Middle frontal gyrus (tissue), 1 donor: ENCODE results near the gene PPT2.

ENCODE experiments used
- DNase-seq: peaks from one replicate; pipeline ENCODE4 v3.0.0-alpha.2; 2015; ENCODE audit warnings: low spot score; ENCODE audit errors: extremely low spot score

The PPT2 gene, protein sequence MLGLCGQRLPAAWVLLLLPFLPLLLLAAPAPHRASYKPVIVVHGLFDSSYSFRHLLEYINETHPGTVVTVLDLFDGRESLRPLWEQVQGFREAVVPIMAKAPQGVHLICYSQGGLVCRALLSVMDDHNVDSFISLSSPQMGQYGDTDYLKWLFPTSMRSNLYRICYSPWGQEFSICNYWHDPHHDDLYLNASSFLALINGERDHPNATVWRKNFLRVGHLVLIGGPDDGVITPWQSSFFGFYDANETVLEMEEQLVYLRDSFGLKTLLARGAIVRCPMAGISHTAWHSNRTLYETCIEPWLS

DNA sequence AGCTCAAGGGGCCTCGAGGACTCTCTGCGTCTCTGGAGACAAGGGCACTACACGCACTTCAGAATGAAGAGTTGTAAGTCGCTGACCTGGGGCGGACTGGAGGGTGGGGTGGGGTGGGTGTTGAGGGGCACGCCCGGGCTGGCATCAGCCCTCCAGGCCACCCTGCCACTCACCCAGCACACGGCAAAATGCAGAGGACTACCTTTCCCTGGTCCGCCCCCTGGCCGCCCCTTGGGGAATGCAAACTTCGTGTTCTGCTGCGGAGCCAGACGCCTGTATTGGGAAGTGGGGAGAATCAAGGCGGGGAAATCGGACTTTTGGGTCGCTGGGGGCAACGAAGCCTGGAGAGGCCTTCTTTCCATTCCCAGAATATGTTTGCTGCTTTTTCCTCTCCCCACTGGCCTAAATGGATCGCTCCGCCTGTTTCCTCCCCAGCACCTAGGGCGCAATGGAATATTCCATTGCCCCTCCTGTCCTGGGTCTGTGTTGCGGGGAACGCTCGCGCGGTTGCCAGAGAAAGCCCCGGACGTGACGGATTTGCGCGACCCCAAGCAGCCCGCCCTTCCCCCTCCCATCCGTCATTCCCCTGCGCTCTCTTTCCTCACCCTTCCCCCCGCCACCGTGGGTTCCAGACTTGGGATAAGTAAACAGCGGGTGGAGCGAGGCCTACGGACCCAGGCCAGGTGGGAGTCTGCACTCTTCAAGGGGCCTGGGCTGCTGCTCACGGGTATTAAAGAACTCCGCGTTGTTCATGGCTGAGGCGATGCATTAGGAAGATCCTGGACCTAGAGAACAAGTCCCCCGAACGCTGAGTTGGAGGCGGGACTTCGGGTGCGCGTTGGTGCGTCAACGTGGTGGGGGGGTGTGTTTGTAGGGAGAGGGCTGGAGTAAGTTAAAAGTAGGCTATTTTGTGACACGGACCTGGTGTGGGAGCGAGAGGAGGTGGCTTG is at the start of gene PPT2:
Gene PPT2, plus strand, starts transcription at position 578 of the 950 bp plus-strand sequence. CDS start 454 bp downstream, outside the sequence.
- peak; percentile 80 for DNase-seq

DNA sequence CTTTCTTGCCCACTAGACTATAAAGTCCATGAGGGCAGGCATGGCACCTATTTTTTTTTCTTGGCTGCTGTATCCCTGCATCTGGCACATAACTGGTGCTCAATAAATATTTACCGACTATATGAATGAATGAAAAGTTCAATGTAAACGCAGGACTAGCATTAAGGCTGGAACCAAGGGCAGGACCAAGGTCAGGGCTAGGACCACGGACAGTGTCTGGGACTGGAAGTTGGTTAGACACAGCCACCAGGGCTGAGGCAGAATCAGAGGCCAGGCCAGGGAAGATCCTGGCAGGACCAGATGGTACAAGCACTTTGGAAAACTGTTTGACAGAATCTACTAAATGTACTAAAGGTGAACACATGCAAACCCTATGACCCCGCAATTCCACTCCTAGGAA is 48.5 kb upstream of the PPT2 start:
- no peak for DNase-seq

DNA sequence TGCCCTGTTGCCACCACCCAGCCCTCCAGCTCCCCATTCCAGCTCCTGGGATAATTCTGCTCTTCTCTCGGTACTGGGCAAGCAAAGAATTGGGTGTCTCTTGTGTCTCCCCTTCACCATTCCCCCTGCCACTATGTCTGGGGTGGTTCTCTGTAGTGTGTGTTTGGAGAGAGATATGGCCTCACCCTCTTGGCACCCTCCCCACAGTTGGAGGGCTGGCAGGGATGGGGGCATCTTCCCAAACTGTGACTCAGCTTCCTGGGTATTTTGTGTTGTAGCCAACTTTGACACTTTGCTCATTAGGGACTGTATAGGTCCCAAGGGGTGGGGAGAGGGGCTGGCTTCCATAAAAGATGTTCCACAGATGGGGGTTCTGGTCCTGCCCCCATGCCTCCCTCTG is 46.5 kb upstream of the PPT2 start:
- no peak for DNase-seq

DNA sequence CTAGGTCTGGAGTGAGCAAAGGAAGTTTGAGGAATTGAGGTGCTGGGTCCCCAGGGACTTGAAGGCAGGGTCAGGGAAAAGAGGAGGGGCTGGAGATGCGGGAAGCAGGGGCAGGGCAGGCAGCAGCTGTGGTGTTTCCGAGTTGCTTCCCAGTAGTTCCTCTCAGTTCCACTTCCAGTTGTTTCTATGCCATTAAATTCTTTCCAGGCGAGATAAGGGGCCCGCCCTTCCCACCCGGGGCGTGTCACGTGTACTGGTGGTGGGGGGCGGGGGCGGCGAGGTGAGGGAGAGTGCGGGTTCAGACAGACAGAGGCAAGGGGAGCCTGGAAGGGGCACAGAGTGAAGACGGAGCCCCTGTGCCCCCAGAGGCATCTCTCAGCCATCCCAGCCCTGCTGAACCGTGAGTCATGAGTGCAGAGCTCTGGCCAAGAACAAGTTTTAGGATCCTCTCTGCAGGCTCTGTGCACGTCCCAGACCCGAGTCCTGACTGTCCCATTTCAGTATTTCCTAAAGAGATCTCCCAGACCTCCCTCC is 45.8 kb upstream of the PPT2 start:
- no peak for DNase-seq

DNA sequence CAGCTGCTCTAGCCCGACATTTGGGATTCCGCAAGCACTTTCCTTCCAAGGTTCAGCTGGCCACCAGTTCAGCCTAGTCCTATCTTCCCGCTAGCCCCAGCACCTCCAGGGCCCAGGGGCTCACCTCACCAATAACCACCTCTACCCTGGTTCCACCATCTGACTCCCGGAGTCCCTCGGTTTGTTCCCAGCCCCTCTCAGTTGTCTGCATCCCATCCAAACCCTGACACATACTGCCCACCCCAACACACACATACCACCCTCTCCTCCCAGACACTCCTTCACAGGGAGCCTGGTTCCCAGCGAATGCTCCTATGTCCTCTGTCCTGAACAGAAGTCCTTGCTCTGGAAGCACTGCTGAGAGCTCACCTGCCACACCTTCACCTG is 45.2 kb upstream of the PPT2 start:
- no peak for DNase-seq

DNA sequence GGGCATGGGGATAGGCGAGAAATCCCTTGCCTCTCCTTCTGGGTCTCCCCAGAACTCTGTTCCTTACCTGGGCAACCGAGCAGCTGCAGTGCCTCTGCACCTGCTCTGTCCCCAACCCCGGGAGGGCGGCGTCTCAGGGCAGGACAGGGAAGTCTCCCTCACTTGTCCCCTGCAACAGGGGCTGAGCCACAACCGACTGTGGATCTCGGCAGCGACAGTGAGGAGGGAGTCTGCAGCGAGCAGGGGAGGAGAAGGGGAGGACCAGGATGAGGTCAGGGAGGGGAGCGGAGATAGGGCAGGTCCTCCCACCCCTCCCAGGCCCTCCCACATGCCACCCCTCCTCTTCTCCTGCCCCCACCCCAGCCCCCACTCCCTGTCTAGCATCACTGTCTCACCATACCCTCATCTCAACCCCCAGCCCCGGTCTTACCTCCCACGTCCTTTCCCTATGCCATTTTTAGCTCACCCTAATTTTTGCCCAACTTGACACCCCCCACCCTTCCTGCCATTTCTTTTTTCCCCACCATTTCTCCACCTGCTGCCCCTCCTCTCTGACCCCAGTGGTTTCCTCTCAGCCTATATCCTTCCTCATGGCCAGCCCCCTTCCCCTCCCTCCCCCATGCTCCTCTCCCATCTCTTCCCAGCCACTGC is 44.7 kb upstream of the PPT2 start, which contains the start of gene TNXB:
Gene TNXB, minus strand, starts transcription at position 225 of the 651 bp plus-strand sequence. CDS start 11,140 bp downstream, outside the sequence.
- no peak for DNase-seq

DNA sequence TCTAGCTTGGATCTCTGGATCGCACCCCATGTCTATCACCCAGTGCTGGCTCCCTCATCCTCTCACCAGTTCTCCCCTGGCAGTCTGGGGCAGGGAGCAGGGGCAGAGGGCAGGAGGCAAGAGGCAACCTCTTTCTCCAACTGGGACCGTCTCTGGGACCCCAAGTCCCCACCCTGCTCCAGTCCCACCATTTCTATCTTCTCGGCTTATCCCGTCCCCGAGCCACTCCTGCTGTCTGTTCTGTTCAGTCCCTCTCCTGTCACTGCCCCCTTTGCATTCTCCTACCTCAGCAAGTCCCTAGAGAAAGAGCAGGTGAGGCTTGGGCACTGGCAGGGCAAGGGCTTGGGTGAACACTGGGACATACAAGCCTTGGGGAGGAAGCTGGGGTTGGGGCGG is 44.2 kb upstream of the PPT2 start:
- no peak for DNase-seq

DNA sequence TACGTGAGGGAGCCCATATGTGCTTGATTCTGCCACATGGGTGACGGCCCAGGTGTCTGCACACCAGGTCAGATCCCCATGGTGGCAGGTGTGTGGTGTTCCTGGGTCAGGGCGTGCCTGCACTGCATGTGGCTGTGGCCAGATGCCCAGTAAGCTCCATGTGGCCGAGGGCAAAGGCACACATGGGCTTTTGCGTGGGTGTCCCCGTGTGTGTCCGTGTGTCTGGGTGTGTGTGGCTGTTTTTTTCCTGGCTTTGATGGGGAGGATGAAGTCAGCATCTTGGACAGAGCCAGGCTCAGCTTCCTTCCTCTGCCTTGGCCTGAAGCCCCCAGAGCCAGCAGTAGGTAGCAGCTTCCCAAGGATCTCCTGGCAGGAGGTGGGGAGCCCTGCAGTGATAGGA is 43.3 kb upstream of the PPT2 start:
- DNase-seq: no peak

DNA sequence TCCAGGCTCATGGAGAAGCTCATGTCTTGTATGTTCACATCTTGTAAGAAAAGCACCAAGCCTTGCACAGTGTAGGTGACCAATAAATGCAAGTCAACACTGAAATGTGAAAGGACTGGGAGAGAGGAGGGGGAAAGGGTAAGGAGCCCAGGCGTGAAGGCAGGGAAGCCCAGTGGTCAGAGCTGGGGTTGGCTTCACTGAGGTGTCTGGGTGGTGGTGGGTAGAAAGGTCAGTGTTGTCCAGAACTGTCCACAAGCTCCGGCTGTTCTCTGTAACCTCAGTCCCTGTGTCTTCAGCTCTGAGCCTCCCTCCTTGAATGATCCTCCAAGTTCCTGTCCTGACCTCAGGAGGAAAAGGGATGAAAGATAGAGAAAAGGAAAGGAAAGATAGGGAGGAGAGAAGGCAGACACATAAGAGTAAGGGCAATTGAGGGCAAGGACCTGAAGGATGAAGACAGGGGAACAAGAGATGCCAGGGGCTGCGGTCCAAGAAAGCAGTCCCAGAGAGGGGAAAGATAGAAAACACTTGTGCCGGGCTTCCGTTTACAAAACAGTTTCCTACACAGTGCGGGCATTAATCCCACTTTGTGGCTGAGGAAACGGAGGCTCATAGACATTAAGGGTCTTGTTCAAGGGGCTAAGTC is 42.4 kb upstream of the PPT2 start:
- DNase-seq: no peak

DNA sequence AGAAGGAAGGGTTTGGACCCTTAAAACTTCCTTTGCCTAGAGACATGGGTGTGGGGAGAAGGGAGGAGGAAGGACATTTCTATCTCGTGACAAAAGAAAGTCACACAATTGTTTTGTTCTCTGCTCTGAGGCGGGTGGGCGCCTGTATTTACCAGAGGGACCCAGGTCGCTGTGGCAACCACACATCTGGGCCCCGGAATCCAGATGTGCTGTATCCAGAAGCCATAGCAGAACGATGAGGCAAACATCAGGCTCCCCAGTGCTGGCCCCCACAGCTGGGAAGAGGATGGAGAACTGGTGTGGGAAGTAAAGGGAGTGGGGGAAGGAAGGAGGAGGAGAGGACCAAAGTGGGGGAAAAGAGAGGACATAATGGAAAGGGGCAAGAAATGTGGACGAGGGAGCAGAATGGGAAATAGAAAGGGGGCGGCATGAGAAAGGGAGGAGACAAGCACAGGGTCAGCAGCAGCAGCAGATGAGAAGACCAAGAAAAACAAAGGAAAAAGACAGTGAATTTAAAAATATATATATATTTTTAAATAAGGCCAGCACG is 41.4 kb upstream of the PPT2 start:
- DNase-seq: no peak

DNA sequence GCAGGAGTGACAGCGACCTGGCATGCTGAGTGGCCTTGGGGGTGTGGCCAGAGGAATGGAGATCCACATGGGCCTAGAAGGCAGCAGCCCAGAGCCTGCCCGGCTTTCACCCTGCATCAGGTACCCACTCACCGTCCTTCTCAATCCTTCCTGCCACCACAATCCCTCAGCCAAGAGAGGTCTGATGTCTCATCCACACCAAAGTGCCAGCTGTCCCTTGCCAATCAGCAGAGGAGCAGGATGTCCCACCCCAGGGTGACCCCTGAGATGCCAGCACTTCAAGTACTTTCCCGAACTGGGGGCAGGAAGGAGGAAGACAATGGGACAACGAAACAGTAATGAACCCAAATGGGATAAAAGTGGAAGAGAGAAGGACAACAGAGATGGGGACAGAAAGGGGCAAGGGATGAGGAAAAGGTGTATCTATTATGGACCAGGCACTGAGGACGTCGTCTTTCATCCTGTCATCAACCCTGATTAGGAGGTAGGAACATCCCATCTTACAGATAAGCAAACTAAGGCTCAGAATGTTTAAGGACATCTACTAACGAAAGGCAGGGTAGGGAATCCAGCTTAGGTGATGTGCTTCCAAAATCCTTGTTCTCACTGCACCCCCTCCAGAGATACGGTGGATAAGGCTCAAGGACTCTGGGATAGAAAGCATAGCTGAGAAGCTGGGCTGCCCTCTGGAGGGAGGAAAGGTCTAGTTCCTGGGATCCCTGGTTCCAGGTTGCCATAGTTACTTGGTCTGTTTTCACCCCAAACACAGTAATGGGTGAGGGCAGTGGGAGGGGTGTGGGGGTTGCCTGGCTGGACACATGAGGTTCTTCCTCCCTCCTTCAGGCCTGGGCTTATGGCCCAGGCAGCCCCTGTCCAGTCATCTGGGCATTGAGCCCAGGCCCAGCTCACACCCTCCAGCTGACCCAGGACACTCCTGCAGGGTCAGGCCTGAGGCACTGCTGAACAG is 40.3 kb upstream of the PPT2 start:
- no peak for DNase-seq

DNA sequence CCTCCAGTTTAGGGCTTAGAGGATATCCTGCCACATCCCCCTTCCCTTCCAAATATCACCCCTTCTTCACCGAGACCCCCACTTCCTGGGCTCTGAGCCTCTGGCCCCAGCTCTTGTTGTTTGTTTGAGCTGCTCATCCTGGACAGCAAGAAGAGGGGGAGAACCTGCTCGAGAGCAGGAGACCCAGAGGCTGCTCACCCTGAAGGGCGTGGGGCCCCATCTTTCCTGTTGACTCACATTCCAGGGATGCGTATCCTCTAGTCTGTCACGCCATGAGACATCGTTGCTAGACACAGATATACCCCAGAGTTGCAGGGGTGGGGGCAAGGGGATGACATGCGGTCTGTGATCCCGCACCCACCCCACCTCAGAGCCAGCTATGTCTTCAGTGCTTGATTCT is 39.1 kb upstream of the PPT2 start:
- no peak for DNase-seq

DNA sequence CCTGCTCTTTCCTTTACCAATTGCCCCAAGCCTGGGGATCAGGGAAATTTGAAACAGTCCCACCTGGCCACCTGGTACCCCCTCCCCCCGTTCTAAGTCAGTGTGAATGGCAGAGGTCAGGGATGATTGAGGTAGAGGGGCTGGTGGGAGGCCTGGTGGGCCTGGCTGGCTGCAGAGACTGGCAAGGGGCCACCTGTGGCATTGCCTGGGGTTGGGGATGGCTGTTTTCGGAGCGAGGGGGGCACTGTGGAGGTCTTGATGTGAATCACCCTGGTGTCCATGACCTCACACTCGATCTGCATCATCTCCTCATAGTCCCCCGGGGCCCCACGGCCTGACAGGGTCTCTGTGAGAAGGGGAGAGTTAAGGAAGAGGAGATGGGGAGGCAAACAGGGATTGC is 38.3 kb upstream of the PPT2 start:
- DNase-seq: no peak

DNA sequence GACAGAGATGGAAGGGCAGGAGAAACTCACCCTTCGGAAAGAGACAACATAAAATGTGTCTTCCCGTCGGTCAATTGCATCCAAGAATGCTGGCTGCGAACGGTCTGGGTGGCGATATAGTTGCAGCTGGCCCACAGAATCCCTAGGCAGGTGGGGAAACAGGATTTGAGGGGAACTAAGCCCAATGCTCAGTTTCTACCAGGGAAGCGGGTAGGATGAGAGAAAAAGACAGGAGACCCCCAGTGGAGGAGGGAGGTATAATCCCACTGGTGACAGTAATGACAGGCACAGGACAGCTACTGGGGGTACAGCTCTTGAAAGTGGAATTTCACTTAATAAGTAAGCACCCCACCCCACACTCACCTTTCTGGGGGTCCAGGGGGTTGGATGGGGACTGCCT is 37.3 kb upstream of the PPT2 start:
- no peak for DNase-seq

DNA sequence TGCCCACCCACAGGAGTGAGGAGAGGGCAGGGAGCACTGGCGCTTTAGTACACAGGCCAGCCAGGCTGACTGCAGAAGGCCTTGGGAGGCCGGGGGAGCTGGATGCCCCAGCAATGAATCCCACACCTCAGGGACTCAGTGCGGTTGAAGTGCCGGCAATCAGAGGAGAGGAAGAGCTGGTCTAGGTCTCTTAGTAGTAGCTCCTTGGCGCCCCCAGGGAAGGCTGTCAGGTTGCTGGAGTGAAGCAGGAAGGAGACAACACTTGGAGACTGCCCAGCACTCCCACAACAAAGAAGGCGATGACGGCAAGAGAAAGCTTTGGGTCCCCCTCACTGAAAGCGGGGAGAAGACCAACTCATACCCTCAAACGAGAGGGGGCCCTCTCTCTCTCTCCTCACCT is 36.5 kb upstream of the PPT2 start:
- DNase-seq: no peak

DNA sequence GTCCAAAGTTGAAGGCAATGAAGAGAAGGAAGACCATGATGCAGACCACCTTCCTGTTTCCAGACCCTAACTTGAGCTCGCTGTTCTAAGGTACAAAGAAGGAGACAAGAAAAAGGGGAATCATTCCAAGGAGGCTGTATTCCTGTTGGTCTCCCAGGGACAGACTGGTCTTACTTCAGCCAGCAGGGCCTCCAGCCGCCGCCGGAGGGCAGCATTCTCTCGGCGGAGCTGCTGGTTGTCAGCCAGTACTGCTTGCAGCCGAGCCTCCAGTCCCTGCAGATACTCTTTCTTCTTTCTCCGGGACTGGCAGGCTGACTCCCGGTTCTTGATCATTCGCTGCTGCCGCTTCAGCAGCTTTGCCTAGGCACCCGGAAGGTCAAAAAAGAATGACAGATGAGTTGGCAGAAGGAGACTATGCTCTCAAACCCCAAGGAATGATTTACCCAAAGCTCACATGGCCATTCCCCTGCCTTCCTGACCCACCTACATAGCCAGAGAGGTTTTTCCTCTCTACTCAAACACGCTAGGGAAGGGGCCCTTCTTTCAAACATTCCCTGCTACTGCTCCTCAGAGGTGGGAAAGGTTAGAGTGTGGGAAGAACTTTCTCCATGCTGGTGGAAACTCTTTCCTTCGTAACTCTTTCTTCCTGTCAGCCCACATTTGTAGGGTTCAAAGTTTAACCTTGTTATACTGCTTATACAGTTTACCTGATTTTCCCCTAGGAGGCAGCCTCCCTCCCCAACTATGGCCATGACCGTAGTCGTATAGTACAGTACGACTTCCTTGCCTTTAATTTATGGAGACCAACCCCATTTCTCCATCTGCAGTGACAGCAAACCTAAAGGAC is 34.9 kb upstream of the PPT2 start:
- DNase-seq: peak; percentile 72

DNA sequence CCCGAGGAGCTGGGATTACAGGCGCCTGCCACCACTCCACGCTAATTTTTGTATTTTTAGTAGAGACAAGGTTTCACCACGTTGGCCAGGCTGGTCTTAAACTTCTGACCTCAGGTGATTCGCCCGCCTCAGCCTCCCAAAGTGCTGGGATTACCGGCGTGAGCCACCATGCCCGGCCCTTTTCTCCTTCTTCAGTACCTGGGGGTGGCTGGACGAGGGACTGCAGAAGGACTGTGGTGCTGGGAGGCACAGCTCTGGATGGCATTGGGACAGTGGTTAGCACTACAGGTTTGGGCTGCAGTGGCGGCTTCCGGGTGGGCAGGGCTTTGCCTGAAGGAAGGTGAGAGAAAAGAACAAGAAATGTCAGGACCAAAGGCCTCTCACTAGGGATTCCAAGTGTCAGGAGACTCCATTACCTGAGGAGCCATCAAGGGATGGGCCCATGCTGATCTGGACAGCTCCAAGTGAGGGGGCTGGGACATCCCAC is 33.3 kb upstream of the PPT2 start:
- no peak for DNase-seq

DNA sequence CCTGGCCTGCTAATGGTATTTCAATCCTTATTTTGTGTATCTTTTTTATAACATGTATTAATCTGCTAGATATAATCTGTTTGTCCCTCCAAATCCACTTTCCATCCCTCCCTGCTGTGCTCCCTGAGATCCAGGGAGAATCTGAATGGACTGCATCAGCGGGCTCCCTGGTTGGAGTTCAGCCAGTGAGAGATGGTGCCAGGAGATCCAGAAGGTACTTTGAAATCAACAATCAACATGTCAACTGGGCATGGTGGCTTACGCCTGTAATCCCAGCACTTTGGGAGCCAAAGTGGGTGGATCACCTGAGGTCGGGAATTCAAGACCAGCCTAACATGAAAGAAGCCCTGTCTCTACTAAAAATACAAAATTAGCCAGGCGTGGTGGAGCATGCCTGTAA is 30.3 kb upstream of the PPT2 start:
- DNase-seq: no peak

DNA sequence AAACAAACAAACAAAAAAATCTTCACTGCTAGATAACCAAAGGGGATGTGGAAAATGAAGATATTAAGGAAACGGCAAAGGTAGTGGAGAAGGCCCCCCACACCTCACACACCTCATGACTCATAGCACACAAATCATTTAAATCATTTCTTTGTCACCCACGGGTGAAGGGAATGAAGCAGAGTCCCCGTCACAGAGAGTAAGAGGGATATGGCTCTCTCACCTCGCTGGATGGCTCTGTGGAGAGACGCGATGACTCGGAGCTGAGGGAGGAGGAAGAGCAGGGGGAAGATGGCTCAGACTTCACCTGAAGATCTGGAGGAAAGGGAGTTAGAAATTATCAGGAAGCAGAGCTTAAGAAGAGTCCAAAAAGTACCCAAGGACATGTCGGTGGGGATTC is 27.1 kb upstream of the PPT2 start:
- no peak for DNase-seq
